Activated CD4-positive, alpha-beta T cell treated with anti-CD3 and anti-CD28 coated beads, Interleukin-2, amount 50 U/mL, for 24 hours (primary cell): ENCODE measurements around the gene AGAP1.

Experiments
- DNase-seq, 2 donors: peaks; one replicate each; pipeline ENCODE4 v3.0.0-alpha.2; 2020; ENCODE audit warnings: low read depth in 1 of 2, low spot score in 1 of 2

AGAP1 gene

DNA sequence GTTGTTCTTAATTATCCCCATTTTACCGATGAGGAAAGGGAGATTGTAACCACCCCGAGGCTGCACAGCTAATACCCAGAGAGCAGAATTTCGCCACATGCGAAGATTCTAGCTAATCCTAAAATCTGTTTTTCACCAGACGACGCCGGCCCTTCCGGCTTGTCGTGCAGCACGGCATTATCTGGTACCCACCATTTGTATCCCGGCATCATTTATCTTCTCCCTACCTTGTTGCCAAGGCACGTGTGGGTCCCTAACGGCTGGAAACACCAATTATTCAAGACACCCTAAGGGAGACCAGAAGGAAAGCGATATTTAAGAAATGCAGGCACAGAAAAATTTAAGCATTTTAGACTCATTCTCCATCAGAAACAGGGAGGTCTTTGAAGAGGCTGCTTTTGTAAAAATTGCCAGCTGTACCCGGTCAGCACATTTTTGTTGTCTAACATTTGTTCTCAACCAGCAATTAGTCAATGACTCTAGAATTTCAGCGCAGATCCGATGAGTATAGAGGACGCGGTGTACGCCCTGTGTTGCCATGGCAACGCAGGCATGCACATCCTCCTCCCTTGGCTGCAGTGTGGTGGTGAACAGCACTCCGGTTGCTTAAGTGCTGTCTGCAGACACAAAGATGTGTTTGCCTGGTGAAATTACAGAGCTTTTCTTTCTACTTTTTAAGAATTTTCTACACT, 111.6 kb downstream of the AGAP1 start:
- no peak for DNase-seq

DNA sequence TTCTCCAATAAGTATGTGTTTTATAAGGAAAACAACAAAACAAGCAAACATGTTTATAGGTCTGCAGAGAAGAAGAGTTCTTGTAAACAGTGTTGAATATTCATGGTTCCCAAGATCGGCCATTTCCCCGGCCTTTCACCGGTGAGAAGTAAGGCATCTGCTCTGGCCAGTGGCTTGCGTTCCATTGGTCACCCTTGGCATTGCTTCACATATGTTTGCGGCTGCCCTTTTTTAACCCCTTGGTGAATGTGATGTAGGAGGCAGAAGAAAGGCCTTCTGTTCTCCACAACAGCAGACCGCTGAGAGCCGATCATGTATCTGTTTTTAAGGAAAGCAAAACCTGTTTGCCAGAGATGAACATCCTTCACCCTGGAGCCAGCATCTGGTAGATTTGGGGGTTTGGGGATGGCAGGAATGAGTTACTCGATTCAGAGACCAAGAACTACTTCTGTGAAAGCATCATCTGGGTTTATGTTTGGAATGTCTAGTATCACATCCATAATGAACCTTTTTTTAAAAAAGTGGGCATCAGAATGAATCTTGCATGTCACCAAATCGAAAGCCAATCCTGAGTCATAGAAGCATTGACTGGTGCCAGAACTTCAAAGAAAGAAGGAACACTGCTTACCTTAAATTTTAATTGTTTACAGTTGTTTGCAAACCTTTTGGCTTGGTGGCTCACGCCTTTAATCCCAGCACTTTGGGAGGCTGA, 112.3 kb downstream of the AGAP1 start:
- DNase-seq, result no peak

DNA sequence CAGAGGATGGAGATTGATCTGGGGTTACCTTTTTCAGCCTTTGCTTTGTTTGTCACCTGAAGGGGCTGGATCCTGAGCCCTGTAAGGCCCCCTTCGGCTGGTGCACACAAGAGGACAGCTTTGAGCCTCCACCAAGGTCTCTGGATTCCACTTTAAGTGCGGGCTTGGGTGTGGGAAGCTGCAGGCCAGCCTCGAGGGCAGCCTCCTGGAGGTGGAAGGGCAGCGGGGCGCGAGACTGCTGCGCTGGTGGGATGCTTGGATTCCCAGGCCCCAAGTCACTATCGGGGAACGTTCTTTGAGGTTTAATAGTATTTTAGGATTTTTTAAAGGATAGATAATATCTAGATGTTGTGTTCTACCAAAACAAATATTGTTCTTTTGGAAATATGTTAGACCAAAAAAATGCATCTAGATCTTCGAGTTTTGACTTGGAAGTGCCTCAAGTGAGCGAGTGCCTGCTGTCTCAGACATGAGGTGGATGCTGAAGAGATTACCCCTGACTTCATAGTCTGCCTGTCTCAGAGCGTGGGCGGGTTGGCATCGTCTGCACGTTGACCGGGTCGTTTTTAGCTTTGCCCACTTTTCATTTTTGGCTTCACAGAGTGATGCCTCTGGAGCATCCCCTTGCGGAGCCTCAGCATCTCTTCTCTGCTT, 113.8 kb downstream of the AGAP1 start:
- DNase-seq, result no peak

DNA sequence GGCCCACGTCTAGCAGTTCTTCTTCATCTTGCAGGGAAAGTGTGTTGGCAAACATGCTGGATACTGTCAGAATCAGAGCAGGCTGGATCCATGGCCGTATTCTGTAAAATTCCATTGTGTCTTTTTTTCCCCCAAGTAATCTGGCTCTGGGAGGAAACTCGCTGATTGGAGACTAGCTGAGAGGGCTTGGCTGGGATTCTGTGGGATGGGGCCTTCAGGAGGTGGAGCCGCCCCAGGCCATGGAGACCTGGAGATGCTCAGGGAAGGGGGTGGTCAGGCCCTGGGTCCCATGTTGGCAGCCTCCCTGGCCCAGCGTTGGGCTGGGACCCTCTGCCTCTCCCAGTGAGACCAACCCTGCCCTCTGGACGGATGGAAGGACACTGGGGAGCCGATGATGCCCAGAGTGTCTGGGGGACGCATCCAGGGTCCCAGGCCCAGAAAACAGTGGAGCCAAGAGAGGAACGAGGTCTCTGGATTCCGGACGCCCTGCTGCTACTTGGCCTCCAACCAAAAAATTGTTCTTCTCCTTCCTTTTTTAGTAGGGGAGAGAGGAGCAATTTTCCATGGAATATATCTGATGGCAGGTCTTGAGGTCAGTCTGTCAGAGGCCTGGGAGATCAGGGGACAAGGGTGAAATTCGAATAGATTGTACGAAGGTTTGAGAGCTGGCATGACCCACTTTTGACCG, 114.5 kb downstream of the AGAP1 start:
- no peak for DNase-seq

DNA sequence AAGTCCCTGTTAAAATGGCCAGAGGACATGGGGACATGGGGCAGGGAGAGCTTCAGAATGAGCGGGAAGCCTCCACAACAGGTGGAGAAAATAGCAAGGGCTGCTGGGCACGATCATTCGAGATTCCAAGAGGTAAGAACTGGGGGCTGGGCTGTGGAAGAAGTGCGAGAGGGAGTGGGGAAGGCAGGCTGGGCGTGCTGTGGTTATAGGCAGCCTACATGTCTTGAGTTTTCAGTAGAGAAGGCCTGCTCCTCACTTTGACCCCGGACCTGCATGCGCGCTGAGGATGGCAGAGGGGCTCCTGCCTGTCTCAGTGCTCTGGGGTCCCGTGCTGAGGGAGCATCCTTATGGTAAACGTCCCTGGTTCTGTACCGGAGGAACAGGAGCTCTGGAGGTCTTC, 115.5 kb downstream of the AGAP1 start:
- DNase-seq, result no peak

DNA sequence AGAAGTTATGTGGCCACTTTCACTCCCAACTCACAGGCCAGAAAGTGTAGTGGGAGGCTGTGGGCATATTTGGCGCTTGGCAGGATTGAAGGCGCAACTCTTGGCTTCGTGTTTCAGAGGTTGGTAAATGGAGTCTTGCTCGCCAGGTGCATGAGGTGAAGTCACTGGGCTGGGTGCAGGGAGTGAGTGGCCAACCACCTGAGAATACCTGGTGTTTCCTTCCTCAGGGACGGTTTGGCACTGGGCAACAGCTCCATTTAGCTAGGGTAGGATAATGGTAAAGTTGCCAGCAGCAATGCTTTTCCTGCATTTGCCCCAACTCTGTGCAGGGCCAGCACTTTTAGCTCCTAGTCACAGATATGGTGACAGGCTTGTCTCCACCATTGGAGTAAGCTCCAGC, 115.9 kb downstream of the AGAP1 start:
- DNase-seq, result no peak

DNA sequence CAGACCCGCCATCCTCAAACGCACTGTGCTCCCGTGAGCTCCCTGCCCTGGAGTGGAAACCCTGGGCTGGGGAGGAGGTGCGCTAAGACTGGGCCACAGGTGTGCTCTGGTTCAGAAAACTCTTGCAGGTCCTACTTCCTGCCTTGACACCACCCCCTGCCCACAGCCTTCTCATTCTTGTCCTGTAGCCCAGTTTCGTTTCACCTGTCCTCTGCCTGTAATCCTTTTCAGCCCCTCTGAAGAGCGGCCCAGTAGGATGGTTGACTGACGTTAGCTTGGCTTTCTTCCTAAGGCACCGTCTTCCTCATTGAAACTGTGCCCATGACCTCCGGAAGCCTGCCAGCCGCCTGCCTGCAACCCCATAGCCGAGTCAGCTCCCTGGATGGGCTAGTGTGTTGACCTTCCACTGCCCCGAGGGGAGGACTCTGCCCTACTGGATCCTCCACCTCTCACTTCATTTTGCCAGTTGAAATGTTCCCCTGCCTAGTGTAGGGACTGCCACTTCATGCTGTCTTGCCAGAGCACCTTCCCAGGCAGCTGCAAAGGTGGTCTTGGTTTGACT, 116.9 kb downstream of the AGAP1 start:
- no peak for DNase-seq

DNA sequence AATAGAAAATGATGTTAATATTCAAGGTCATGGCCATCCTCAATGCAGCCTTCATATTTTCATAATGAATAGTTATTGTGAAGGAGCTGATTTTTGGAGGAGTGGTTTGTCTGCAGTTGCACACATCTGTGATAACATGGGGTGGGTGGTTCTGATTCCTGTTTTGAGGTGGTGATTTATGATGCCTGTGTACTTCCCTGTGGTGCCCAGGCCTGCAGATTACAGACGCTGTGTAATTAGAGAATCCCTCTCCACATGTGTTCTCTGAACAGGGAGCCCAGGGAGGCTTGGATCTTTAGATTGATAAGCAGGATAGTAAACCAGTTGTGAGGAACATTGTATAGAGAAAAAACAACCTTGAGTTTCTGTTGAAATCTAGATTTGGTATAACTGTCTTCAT, 117.5 kb downstream of the AGAP1 start:
- no peak for DNase-seq

DNA sequence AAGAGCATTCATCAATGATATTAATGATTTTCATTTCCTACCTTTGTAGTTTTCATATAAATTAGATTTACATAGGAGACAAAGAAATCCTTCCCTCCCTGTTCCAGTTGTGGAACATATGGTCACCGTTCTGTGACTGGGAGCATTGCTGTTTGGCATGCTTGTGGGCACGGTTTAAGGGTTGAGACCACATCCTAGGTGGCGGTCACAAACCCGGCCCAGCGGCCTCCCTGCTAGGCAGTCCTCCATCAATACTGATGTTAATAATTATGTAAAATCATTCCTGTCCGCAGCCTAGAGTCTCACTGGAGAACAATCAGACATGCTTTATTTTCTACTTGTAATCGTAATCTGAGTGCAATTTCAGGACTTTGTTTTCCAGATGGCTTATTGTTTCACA, 117.9 kb downstream of the AGAP1 start:
- DNase-seq, result no peak

DNA sequence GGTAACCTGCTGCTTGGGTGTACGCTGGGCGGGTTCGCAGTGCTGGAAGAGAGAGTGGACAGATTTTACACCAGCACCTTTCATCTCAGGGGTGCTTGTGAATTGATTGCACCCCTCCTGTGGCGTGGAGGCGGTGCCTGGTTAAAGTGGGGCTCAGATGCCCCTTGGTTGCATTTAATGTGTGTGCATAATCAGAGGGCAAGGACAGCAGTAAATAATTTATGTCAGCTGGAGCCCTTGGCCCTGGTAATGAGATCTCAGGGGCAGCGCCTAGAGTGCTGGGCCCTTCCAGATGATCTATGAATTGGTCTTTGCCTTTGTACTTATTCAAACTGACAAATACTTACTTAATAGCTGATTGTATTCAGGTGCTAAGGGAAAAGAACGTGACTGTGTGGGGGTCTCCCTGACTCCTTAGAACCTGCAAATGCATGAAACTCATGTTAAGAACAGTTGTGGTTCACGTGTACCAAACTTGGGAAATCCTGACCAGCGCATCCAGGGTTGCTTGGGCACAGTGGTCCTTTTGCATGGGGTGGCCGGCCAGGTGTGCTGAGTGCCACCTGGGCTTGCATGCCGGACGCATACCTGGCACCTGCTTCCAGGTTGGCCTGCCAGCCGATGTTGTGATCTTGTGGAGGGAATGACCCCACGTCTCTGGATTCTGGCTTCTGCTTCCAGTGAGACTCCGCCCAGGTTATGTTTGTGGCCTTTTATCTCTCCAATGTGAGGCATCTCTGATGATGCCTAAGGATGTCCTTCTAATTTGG, 118.5 kb downstream of the AGAP1 start:
- no peak for DNase-seq

DNA sequence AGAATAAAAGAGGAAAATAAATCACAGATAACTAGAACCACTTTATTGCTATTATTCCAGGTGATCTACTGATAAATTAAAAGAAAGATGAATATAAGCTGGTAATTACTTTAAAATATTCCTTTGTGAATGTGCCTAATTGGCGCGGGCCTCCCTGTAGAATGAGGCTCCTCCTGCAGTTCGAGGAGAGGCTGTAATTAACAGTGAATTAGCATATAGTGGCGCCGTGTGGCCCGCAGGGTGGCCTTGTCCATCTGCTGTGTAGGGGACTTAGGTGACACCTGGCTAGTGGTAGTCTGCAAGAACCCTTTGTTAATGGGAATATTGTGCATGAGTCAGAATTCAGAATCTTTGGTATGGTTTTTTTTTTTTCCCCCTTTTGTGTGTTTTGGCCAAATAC, 119.8 kb downstream of the AGAP1 start:
- DNase-seq, result no peak

DNA sequence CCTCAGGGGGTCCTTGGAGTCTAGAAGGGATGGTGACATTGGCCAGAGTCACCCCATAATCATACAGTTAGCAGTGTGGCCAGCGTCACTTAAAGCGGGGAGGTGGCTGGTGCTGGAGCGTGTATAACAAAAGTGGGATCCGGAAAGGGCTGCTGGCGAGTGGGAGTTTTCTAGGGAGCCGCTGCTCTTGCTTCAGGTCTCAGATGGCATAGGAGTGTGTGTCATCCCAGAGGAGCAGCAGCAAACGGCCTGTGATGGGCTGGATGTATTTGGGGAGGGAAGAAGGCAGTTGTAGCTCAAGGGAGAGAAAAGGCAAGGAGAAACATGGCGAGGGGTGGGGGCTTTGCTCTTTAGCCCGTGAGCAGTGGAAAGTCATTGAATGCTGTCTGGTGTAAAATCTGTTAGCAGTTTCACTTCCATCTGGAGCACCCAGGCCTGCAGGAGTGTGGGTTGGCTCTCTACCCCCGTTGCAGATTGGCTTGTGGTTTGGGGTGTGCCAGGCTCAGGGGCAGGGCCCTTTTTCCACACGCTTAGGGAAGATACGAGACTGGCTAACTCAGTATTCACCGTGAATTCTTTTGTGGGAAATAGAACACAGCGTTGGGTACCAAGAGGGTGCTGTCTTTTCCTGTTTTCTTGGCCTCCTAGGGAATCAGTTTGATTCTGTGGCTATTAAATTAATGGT, 120.5 kb downstream of the AGAP1 start:
- no peak for DNase-seq

DNA sequence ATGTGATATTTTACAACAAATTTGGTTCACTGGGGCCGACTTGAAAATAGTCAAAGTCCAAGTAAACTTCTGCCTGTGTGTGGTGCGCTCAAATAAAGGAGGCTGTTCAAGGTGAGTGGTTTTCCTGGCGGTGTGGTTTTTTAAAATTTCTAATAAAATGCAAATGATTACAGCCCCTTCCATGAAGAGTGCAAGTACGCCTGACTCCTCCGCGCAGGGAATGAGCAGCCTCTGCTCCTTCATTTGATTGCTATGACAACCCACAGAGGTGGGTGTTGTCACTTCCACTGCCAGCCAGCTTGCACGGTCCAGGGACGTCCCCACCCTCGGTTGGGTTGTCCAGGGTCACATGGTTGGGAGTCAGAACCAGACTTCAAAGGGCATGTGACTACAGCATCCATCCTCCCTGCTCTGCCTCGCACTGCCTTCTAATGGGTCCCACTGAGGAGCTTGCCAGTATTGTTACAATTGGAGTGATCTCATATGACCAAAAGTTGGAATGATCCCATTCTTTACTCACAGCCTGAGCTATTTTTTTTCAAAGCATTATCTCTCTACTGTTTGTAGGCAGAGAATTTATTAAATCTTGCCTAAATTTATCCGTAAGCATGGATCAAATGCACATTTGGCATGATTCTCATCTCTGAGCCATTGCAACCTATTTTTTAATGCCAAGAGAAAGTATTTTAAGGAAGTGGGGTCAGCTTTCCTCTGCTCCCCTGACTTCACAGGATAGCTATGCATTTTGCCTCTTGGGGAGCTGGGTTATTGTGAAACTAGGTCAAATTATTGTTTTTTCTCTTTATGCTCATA, 121.3 kb downstream of the AGAP1 start:
- no peak for DNase-seq

DNA sequence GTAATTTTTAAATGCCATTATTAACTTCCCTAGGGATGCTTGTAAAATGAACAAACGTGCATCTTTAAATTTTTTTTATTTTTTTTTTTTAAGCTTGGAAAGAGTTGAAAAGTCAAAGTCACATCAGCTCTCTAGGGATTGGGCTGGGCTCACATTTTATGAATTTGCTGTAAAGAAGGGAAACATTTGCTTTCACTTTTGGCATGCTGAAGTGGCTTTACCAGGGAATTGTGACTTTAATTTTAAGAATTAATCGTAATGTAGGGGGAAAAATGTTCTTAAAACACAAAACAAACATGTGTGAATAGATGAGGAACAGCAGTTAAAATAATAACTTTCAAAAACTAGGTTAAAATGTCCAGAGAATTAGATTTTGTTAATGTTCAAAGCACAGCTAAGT, 123.0 kb downstream of the AGAP1 start:
- no peak for DNase-seq

DNA sequence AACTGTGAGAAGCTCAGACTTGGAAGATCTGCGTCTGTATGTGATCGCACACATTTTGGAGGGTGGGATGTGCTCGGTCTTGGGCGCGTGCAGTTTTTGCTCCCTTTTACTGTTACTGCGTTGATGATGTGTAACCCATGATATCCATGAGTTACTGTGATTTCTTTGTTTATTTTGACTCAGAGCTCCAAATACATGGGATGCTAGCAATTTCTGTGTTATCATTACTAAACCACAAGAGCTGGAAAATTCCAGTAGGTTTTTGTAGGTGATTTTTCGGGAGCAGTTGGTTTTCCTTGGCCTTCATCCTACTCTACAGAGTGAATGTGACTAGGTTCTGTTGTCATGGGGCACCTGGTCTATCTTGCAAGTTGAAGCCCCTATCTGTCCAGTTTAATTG, 124.2 kb downstream of the AGAP1 start:
- no peak for DNase-seq

DNA sequence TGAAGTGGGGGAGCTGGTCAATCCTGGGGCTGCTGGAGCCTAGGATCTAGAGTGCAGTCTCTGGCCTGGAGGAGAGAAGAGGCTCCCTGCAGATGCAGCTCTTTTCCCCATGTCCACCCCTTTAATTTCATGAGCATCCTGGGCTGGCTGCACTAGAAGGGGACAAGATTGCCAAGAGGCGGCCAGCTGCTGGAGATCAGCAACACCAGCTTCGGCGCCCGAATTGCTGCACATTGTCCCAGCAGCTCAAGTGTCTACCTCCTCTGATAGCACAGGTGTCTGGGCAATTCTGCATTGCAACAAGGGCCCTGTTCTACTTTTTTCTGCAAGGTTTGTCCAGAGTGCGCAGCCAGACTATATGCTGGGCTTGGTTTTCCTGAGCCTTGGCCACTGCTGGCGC, 125.7 kb downstream of the AGAP1 start:
- DNase-seq, result no peak

DNA sequence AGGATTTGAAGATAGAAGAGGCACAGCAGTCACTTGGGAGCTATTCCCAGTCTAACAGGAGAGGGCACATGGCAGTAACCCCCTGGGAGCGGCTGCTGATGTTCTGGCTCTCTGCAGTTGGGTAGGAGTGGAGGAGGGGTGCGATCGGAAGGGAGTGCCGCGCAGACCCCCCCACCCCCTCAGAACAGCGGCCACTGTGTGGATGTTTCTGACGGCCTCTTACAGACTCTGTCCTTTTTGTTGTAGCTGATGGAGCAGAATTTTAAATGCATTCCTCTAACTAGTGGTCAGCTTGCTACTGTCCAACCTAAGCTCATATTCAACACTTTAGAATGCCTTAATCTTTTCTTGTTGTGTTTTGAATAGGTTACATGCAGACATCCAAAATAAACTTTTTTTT, 127.9 kb downstream of the AGAP1 start:
- DNase-seq, result no peak

DNA sequence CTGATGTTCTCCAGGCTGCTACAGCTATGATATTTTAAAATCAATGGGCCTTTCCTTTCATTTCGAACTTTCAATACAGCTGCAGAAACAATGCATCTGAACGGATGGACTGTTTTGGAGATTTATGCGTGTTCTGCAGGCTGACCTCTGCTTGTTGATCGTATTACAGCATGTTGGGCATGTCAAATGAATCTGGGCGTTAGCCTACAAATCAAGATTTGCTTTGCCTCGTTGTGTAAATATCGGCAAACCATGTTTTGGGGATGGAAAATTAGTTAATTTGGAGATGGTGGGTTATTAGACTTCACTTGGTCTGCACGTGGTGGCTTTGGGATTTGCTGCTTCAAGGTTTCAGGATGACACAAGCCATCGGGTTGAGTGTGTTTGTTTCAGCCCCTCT, 129.3 kb downstream of the AGAP1 start:
- DNase-seq, result no peak

DNA sequence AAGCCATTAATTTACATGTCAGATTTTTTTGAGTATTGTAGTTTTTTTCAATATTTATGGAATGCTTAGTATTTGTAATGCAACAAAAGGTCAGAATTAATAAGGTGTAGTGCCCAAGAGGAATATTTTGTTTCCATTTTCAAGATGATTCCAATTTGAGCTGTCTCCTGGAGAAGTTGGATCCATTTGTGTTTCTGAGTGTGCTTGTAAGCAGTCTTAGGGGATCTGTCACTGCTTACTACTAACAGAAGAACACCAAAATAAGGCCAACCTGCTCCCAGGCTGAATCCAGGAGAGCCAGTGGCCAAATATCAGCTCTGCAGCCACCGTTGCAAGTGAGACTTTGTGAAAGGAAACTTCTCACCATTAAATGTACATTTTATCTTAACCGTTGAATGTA, 129.9 kb downstream of the AGAP1 start:
- no peak for DNase-seq

DNA sequence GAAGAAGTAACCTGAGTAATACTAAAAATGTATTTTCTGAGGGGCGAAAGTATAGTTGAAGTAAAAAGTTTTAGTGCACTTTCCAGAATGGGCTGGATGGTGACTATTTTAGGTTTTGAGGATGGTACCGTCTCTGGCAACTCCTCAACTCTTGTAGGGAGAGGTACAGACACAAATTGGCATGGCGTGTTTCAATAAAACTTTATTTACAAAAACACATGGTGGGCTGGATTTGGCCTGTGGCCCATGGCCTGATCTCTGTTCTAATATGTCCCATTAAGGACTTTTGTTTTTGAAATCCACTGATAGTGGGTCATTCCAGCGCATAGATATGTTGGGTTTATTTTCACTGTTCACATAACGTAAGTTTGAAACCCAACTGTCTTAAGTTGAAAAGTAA, 132.8 kb downstream of the AGAP1 start:
- DNase-seq, result no peak
